Activated CD8-positive, alpha-beta memory T cell treated with anti-CD3 and anti-CD28 coated beads for 48 hours (primary cell): ENCODE data around the gene HPN.
"Not testable (repeated sequence)": the region's sequence is repeated elsewhere in the genome, so short reads cannot be mapped to it uniquely, and the experiment has no call there.

ENCODE experiments used
- DNase-seq, 3 experiments: peaks; one replicate each; pipeline ENCODE4 v3.0.0-alpha.2; 2020; ENCODE audit warnings: low read depth in 2 of 3, low spot score in 2 of 3

The HPN gene

DNA sequence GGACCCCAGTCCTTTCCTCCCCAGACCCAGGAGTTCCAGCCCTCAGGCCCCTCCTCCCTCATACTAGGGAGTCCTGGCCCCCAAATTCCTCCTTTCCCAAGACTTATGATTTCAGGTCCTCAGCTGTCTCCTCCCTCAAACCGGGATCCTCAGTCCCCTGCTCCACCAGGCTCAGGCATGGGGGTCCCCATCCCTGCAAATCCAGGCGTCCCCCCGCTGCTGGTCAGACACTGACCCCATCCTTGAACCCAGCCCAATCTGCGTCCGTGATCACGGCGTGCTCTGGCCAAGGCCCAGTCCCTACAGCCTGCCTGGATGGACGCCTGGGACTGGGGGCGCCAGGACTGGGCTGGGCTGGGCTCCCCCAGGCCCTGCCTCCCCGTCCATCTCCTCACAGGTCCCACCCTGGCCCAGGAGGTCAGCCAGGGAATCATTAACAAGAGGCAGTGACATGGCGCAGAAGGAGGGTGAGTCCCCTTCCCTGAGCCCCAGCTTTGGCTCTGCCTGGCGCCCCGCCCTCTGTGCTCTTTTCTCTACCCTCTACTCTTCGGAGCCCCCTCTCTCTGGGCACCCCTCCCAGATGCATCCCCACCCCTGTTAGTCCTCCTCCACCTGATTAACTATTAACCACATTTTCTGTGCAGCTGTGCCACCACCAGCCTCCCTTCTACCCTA lies 672 bp downstream of the HPN start:
- DNase-seq: no peak

DNA sequence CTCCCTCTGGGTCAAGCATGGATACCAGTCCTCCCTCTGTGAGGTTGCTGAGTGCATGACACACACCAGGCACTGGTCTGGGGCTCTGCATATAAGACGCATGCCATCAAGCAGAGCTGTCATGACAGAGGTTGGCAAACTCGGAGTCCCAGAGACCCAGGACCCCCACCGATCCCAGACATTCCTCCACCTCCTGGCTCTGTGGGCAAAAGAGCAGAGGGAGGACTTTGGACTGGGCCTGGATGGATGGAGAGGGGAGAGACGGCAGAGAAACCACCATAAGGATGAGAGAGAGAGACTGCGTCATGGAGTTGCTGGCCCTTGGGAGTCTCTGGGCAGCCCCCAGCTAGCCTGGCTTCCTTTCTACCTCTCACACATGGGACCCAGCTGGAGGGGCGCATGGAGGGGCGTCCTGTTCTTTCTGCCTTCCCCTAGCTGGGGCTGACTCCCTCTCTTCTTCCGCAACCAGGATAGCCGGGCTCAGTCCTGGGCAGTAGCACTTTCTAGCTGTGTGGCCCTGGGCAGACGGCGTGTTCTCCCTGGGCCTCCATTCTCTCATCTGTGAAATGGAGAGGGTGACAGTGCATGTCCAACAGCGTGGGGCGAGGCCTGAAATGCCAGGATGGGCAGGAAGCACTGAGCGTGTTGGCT lies 1.6 kb downstream of the HPN start:
- DNase-seq: no peak

DNA sequence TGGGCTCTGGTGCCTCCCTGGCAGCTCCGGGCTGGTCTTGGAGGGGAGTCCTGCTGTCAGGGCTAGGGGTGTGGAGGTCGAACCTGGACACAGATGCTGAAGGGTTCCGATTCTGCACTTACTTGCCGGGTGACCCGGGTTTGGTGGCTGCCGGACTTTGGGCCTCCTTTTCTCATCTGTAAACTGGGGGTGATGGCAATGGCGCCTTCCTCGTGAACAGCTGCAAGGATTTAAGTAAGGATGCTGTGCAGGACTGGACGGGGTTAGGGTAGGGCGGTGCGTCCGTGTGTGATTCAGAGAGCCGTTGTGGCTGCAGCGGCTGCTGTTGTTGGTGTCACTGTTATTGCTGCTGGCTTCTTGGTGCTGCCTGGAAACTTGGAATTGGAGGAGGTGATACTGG lies 2.4 kb downstream of the HPN start:
- no peak for DNase-seq

DNA sequence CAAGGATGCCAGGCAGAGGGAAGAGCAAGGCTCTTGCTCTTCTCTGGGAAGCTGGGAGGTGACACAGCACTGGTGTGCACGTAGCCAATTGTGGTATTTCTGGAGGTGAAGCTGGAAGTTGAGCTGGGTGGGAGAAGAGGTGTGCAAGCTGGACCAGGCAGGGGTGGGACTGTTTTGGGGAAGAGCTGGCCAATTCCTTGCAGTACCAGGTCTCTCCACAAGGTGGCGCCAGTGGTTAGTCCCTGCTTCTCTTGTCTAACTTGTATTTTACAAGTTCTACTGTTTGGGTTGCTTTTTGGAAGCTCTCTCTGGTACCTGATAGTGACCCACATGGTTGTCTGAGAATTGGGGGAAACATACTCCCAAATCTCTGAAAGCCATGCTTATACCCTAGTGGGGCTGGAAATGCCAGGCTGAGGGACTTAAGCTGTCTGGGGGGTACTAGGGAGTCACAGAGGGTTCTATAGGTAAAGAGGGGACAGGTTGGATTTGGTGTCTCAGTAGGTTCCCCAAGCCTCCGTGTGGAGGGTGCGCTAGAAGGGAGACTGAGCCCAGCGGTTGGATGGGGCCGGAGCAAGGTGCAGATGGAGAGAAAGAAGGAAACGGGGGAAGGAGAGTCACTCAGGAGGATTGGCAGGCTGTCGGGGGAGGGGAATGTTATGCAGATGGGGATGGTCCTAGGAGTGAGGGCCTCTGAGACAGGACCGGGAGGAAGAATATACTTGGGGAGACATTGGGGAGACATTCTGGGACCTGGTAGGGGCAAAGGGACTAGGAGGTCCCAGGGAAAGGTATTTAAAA lies 3.0 kb downstream of the HPN start:
- DNase-seq: peak in 2 of 3 experiments; percentile 59 to 76

DNA sequence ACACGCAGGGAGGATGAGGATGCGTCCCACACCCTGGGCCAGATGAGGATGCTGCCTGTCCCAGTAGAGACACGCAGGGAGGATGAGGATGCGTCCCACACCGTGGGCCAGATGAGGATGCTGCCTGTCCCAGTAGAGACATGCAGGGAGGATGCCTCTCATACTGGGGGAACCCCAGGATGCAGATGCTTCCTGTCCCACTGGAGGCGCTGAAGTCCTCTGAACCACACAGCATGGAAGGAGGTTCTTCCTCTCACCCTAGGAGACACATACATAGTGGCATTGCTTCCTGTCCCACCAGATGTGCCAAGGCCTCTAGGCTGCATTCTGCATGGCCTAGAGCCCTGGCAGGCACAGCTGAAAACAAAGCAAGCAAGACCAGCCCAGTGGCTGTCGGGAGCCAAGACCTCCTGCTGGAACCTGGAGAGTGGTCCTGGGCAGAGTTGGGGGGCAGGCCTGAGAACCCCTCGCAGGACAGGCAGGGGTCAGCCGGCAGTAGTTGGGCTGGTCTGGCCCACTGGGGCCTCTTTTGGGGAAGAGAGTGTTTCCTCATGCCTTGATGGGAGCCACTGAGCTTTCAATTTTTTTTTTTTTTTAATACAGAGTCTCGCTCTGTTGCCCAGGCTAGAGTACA lies 4.3 kb downstream of the HPN start:
- no peak for DNase-seq

DNA sequence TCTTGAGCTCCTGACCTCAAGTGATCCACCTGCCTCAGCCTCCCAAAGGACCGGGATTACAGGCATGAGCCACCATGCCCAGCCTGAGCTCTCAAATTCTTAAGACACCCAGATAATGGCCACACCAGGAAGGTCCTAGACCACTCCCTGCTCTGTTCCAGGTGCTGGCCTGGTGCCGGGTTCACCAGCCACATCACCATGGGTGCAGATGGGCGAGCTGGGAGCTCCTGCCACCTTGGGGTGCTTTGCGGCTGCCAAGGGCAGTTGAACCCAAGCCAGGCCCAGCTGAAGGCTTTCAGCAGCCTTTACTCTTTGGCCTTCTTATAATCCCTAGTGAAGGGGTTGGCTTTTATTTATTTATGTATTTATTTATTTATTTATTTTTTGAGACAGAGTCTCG lies 4.9 kb downstream of the HPN start:
- no peak for DNase-seq

DNA sequence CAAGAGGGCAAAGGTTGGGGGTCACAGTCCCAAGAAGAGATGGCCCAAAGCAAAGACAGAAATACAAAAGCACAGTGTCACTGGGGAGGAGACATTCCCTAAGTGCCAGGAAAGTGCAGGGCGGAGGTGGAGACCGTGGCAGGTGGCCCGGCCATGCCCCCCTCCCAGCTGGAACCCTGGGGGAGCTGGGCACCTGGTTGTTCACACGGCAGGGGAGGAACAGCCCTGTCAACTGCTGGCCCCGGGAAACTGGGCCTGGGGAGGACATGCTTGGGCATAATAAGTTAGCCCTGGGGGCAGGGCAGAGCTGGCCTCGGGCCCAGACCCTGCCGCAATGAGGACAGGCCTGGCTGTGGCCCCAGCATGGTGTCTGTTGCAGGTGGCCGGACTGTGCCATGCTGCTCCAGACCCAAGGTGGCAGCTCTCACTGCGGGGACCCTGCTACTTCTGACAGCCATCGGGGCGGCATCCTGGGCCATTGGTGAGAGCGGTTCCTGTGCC lies 7.4 kb downstream of the HPN start:
- no peak for DNase-seq

DNA sequence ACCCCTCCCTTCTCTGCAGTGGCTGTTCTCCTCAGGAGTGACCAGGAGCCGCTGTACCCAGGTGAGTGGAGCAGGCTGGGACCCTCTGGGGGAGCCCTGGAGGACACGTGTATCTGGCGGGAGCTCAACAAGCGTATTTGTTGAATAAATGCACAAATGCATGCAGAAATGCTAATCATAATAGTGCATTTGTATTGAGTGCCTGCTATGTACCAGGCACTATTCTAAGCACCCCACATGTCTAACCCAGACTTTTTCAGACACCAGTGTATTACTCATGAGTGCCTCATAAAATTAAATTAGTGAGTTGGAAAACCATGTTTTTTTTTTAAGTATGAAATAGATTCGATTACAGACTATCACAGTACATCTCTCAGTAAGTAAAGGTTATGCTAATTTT lies 7.9 kb downstream of the HPN start:
- no peak for DNase-seq

DNA sequence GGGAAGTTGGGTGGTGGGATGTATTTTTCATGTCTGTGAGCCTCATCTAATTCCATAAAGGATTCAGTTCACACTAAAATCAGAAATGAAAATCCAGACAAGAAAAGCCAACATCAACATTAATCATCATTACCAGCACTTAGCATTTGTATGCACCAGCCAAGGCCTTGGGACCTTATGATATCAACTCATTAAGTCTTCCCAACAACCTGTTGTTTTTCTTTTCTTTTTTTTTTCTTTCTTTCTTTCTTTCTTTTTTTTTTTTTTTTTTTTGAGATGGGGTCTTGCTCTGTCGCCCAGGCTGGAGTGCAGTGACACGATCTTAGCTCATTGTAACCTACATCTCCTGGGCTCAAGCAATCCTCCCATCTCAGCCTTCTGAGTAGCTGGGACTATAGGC lies 9.1 kb downstream of the HPN start:
- DNase-seq: not testable (repeated sequence)

DNA sequence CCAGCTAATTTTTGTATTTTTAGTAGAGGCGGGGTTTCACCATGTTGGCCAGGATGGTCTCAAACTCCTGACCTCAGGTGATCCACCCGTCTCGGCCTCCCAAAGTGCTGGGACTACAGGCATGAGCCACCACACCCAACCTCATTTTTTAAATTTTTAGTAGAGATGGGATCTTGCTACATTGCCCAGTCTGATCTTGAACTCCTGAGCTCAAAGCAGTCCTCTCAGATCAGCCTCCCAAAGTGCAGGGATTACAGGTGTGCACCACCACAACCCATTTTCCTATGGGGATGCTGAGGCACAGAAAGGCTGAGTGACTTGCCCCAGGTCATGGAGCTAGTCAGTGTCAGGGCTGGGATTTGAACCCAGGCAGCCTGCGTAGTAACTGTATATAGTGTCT lies 9.7 kb downstream of the HPN start:
- not testable (repeated sequence) for DNase-seq

DNA sequence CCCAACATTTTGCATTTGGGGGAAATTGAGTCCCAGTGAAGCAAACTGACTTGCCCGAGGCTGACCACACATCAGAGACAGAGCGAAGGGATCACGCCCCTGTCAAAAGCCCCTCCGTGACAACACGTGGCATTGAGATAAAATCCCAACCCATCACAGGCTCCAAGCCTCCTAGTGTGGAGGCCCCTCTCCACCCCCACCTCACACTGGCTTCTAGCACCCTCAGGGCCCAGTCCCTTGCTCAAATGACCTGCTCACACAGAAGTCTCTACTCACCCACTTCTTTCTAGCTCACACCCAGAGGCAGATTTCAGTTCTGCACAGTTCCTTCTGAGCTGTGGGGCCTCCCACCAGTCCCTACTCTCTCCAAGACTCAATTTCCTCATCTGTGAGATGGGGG lies 10.3 kb downstream of the HPN start:
- DNase-seq: no peak

DNA sequence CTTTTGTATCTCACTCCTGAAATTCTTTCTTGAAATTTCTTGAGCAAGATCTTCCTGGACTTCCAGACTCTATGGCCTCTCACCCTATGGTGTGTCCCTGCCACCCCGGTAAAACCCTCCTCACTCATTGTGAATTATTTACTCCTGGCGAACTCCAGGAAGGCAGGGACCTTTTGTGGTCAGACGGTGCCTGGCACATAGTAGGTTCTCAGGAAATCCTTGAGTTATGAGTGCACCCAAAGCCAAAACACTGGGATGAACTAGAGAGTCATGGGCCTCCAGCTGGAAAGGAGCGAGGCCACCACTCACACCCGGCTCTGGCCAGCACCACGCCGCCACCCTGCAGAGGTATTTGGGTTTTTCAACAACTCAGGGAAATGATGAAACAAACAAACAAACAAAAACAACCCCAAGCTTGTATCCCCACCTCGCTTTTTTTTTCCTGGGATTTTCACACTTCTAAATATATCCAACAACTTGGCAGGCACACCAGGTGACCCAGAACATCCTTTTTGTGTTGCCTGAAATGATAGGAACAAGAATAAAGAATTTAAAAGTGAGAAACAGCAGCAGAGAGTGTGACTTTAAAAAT lies 11.2 kb downstream of the HPN start:
- DNase-seq: no peak

DNA sequence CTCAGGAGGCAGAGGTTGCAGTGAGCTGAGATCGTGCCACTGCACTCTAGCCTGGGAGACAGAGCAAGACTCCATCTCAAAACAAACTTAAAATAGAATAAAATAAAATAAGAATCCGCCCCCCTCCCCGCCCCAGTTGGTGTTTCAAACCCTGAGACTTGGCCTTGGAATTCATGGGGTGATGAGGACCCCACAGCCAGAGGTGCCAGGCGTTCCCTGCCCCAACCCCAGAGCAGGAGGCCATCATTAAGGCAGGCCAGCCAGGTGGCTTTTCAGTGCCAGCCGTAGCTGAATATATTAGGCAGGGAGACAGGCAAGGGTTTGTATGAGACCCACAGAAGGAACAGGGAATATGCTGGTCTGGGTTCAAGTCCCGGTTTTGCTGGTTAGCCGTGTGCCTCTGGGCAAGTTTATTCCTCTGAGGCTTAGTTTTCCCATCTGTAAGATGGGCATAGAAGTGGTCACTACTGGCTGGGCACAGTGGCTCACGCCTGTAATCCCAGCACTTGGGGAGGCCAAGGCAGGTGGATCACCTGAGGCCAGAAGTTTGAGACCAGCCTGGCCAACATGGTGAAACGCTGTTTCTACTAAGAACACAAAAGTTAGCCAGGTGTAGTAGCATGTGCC lies 12.3 kb downstream of the HPN start:
- DNase-seq: no peak

DNA sequence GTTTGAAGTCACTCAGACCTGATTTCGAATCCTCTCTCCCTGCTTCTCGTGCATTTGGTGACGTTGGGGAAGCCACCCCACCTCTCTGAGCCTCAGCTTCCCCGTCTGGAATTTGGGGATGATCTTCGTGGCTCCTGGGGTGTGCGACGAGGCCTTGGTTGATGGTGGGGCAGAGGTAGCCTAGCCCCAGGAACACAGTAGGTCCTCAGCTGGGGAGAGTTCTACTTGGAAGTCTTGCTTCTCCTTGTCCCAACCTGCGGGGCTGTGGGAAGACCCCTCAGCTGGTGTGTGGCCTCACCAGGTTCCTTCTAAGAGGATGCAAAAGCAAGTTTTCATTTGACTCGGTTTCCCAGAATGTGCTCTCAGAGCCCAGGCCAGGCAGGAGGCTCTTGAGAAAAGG lies 13.1 kb downstream of the HPN start:
- no peak for DNase-seq

DNA sequence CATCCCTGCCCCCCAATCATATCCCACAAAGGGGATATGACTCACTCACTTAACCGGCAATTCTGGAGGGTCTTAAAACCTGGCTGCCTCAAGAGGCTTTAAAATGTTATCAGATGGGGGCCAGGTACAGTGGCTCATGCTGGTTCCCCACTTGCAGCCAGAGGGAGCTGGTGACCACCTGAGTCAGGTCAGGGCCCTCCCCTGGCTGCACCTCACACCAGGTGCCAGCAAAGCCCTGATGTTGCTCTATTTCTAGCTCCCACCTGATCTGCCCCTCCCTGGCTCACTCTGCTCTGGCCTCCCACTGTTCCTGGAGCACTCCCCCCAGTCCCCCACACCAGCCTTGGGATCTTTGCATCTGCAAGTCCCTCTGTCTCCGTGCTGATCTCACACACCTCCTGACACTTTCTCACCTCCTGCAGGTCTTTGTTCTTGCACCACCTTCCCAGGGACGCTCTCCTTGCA lies 14.2 kb downstream of the HPN start:
- DNase-seq: no peak

DNA sequence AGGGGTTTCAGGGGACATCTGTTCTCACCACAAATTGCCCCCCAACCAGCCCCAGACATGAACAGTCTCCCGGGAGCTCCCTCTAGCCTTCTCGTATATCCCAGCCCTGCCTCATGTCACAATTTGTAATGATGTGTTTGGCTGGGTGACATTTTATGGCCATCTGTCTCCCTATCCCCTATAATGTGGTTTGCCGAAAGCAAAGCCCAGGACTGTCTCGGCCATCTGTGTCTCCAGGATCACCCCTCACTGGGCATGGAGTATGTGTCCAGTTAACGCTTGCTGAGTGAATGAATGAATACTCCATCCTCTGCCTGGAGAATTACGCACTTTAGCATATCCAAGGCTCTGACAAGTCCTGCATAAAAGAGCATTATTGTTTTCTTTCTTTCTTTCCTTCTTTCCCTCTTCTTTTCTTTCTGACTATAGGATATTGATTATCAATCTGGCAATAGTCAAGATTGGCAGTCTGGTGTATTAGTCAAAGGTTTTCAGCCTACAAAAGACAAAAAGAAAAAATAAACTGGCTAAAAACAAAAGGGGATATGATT lies 15.1 kb downstream of the HPN start:
- no peak for DNase-seq

DNA sequence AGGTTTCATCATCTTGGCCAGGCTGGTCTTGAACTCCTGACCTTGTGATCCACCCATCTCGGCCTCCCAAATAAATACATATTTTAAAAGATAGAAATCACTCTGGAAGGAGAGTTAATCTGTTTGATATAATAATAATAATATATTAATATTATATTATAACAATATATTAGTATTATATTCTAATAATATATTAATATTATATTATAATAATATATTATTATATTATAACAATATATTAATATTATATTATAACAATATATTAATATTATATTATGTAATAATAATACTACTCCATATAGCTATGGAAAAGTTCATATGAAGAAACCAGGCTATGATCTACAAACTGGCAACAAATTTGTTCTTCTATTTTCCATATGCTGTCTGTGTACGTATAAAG lies 16.8 kb downstream of the HPN start:
- DNase-seq: no peak

DNA sequence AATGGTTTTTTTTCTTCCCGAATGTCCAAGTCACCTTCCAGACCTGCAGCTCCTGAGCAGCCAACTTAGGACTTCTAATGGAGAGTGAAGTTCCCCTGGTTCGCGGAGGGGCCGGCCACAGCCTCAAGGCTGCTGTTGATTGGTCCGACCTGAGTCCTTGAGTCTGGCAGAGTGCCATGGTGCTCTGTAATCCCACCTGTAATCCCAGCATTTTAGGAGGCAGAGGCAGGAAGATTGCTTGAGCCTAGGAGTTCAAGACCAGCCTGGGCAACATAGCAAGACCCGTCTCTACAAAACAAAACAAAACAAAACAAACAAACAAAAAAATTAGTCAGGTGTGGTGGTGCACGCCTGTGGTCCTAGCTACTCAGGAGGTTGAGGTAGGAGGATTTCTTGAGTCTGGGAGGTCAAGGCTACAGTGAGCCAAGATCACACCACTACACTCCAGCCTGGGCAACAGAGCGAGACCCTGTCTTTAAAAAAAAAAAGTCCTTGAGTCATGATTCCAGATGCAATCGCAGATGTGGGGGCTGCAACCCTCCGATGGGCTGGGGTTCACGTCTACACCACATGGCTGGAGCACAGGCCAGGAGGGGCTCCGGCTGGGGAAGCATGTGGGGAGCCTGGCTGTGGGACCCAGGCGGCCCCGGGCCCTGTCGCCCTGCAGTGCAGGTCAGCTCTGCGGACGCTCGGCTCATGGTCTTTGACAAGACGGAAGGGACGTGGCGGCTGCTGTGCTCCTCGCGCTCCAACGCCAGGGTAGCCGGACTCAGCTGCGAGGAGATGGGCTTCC lies 17.7 kb downstream of the HPN start:
- DNase-seq: no peak

DNA sequence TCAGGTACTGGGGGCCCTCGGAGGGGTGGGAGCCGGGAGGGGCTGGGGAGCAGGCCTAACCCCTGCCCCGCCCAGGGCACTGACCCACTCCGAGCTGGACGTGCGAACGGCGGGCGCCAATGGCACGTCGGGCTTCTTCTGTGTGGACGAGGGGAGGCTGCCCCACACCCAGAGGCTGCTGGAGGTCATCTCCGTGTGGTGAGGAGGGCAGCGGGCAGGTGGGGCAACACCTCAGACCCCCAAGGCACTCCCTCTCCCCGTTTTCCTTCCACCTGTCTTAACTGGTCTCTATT lies 18.2 kb downstream of the HPN start:
- no peak for DNase-seq
